ENCODE measurements around the gene DIAPH3.

DNA sequence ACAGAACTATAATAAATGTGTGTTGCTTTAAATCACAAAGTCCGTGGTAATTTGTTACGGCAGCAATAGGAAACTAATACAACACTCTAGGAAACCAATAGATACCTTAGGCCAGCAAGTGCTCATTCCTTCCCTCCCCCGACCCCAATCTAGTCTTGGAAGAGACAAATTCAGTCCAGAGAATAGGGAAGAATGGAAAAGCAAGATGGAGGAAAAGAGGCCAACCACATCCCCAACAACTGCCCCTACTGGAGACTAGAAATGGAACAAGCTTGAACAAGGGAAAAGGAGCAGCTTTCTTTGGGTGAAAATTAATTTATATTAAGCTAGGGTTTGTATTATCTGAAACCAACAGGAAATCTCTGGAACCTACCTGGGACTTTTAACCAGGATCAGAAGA is 54.4 kb downstream of the DIAPH3 start:
- TF ChIP-seq TAF1 (IDR thresholded peaks at IDR 0.05; ENCODE audit: borderline replicate concordance, low read depth, low read length), result no peak
- TF ChIP-seq, protein P1, sequence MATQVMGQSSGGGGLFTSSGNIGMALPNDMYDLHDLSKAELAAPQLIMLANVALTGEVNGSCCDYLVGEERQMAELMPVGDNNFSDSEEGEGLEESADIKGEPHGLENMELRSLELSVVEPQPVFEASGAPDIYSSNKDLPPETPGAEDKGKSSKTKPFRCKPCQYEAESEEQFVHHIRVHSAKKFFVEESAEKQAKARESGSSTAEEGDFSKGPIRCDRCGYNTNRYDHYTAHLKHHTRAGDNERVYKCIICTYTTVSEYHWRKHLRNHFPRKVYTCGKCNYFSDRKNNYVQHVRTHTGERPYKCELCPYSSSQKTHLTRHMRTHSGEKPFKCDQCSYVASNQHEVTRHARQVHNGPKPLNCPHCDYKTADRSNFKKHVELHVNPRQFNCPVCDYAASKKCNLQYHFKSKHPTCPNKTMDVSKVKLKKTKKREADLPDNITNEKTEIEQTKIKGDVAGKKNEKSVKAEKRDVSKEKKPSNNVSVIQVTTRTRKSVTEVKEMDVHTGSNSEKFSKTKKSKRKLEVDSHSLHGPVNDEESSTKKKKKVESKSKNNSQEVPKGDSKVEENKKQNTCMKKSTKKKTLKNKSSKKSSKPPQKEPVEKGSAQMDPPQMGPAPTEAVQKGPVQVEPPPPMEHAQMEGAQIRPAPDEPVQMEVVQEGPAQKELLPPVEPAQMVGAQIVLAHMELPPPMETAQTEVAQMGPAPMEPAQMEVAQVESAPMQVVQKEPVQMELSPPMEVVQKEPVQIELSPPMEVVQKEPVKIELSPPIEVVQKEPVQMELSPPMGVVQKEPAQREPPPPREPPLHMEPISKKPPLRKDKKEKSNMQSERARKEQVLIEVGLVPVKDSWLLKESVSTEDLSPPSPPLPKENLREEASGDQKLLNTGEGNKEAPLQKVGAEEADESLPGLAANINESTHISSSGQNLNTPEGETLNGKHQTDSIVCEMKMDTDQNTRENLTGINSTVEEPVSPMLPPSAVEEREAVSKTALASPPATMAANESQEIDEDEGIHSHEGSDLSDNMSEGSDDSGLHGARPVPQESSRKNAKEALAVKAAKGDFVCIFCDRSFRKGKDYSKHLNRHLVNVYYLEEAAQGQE (IDR thresholded peaks at IDR 0.05; ENCODE audit: low read depth, low read length), result no peak
- TF ChIP-seq, protein P2, sequence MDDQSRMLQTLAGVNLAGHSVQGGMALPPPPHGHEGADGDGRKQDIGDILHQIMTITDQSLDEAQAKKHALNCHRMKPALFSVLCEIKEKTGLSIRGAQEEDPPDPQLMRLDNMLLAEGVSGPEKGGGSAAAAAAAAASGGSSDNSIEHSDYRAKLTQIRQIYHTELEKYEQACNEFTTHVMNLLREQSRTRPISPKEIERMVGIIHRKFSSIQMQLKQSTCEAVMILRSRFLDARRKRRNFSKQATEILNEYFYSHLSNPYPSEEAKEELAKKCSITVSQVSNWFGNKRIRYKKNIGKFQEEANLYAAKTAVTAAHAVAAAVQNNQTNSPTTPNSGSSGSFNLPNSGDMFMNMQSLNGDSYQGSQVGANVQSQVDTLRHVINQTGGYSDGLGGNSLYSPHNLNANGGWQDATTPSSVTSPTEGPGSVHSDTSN (IDR thresholded peaks at IDR 0.05), result no peak

Data from SK-N-SH (cell line).